OCI-LY3 (cell line): ENCODE data around the gene SV2B.

Source experiments
- EZH2phosphoT487 ChIP-seq: fragments of 200-600 bp; shearing (Covaris generic); IDR thresholded peaks from 2 replicates; pipeline ENCODE4 v1.6.1; 2018; ENCODE audit warnings: antibody characterized with exemption, mixed run types, low read depth
- TF ChIP-seq, protein P1 (sequence below): fragments of 200-600, 300-600 bp; sonication (generic); IDR thresholded peaks from 2 replicates; pipeline ENCODE4 v1.5.1; 2014; ENCODE audit warnings: antibody characterized with exemption, low read length, low read depth

DNA sequence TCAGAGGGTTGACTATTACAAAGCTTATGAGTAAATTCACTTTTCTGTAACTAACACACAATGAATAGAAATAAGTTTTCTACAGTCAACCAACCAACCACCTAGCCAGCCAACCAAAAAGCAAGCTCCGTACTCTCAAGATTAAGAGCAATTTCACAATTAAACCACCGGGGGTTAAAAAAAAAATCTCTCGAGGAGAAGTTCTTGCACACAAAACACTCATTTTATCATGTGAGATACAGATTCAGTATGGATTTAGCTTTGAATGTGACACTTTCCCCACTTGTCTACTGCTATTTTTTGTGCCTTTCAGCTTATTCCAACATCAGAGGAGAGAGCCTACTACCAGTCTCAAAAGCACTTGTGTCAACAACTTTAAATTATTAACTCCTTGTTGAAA, 135.3 kb downstream of the SV2B start:
- TF ChIP-seq, protein P1, sequence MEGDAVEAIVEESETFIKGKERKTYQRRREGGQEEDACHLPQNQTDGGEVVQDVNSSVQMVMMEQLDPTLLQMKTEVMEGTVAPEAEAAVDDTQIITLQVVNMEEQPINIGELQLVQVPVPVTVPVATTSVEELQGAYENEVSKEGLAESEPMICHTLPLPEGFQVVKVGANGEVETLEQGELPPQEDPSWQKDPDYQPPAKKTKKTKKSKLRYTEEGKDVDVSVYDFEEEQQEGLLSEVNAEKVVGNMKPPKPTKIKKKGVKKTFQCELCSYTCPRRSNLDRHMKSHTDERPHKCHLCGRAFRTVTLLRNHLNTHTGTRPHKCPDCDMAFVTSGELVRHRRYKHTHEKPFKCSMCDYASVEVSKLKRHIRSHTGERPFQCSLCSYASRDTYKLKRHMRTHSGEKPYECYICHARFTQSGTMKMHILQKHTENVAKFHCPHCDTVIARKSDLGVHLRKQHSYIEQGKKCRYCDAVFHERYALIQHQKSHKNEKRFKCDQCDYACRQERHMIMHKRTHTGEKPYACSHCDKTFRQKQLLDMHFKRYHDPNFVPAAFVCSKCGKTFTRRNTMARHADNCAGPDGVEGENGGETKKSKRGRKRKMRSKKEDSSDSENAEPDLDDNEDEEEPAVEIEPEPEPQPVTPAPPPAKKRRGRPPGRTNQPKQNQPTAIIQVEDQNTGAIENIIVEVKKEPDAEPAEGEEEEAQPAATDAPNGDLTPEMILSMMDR, result no peak
- no peak for TF ChIP-seq EZH2phosphoT487
